HT-29 (cell line): Measurements from ENCODE around the gene GINS2. TPM values are rescaled to one million over a fixed set of nuclear protein-coding genes. Genes with fewer than 3 reads are reported as not detected.

ENCODE experiments used
- DNase-seq: peaks from one replicate; pipeline ENCODE4 v3.0.0-alpha.2; 2015; ENCODE audit warnings: low spot score
- total RNA-seq: library from RNA; depleted of rRNA; stranded (reverse); fragments of >200 nt; shearing (Covaris generic); gene quantifications from 2 replicates; pipeline ENCODE4 v1.2.3, GENCODE V29; 2014; rRNA removed

Gene GINS2
- 22.8 and 23.4 TPM in 2 replicates for total RNA-seq

DNA sequence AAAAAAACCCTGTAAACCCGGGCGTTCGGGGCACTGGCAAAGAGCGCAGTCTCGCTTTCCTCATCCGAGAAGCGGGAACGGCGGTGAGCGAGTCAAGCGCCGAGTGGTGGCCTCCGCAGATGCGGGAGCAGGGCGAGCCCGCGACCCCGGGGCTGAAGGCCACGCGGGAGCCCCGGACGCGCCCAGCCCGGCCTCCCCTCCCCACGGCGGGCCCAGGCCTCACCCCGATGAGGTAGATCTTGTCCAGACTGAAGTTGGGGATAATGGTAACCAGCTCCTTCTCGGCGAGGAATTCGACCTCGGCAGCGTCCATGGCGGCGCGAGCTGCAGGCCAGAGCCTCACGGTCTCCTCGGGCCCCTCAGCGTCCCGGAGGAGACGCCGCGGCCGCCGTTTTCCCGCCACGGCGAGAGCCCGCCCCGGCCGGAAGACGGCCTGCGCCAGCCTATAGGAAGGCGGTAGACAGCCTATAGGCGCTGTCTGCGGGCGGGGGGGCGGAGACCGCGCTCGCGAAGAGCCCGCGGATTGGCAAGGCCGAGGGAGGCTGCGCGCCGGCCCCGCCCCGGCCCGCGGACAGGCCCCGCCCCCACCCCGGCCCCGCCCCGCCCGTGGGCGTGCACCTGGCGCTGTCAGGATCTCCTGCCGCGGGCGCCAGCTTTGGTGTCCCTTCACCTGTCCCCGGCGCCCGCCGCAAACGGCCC, at the start of gene GINS2:
Gene GINS2, minus strand, starts transcription at position 369 of the 699 bp plus-strand sequence. Its CDS starts 56 bp downstream, at position 313.
- DNase-seq, result peak; percentile 84

DNA sequence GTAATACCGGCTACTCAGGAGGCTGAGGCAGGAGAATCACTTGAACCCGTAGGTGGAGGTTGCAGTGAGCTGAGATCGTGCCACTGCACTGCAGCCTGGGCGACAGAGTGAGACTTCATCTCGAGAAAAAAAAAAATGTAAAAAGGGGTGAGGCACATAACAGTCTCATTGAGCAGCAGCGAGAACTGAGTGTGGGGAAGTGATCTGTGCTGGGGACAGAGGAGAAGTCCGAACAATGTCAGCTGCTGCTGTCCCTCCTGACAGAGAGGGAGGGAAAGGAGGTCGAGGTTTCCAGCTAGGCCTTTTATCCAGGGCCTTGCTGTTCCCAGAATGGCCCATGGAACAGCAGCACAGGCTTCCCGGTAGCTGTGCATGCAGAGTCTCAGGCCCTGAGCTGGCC, 48.2 kb upstream of the GINS2 start:
- no peak for DNase-seq

DNA sequence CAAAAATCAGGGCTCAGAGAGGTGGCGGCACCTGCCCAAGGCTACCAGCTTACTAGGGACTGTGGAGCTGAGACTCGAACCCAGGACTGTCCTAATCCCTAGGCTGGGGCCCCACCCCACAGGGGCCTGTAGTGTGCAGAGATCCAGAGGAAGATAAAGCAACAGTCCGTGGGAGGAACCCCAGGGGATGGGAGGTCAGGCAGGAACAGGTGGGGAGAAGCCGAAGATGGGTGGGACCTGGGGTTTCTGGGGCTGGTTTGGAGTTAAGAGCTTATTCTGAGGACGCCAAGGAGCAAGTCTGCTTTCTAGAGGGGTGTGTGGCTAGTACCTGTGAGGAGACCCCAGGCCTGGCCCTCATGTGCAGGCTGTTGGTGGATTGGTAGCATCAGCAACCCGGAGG, 47.2 kb upstream of the GINS2 start:
- no peak for DNase-seq

DNA sequence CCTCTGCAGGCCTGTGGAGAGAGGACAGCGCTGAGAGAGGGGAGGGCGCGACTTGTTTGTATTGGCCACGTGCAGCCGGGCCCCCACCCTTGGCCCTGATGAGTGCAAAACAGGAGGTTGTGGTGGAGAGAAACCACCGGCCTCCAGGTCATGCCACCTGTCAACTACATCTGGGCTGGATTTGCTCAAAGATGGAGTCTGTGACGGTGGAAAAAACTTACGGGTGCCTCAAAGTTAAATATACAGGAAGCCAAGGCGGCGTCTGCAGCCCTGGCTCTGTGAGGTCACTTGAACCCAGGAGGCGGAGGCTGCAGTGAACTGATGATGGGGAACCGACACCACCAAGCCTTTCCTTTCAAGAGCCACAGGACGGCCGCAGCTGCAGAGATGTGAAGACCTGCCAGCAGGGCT, 46.5 kb upstream of the GINS2 start:
- DNase-seq, result no peak

DNA sequence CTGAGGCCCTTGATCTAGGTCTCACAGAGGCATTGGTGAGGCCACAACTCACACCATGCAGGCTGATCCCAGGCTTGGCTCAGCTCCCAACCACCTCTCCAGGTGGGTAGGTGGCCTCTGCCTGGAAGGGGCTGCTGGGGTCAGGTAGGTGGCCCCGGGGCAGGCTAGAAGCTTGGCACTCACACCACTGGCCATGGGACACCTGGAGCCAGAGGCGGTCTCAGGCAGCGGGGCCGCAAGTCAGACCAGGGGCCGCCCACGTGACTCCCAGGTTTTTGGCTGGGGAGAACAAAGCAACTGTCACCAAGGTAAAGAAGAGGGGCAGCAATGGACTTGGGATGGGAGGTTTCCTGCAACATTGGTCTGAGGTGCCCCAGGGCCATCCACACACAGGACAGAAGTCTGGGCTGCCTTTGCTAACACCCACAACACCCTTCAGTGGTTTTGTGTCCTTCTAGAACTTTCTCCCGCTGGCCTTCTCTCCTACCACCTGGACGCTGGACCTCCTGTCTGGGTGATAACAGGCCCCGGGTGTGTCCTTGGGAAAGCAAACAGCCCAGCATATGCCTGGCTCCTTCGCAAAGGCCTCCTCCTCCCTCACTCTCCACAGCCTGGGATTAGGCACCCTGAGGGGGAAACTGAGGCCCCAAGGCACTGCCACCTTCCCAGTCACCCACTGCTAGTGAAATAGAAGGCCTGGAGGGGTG, 45.7 kb upstream of the GINS2 start:
- no peak for DNase-seq

DNA sequence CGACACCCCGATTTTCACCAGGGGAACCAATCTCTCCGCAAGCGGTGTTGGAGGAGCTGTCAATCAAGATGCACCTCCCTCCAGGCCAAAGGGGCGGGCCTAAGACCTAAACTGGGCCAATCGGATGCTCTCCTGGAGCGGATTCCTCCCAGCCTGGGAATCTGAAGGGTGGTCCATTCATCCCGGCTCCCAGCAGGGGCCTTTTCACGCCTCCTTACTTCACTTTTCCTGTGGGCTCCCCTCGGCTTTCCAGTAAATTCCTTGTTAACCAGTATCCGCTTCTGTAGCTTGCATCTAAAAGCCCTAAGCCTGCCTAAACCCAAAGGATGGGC, 45.1 kb upstream of the GINS2 start:
- no peak for DNase-seq

DNA sequence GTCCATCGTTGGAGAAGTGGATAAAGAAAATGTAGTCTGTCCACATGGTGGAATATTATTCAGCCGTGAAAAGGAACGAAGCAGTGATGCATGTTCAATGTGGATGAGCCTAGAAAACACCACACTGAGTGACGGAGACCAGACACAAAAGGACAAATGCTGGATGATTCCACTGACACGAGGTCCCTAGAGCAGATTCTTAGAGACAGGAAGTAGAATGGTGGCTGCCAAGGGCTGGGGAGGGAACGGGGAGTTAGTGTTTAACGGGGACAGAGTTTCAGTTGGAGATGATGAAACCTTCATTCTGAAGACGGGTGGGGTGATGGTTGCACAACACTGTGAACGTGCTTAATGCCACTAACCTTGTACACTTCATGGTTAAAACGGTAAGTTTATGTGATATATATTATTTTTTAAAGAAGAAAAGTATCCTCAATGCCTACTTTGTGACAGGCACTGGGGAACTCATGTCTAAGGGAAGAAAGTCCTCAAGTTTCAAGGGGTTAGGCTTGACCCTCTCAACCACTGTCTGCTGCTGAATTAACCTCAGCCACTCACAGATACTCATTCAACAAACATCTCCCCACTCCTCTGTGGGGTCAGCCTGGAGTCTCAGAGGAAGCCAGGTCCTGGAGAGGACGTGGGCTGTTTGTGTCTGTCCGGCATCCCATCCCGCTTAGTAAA, 44.5 kb upstream of the GINS2 start:
- no peak for DNase-seq

DNA sequence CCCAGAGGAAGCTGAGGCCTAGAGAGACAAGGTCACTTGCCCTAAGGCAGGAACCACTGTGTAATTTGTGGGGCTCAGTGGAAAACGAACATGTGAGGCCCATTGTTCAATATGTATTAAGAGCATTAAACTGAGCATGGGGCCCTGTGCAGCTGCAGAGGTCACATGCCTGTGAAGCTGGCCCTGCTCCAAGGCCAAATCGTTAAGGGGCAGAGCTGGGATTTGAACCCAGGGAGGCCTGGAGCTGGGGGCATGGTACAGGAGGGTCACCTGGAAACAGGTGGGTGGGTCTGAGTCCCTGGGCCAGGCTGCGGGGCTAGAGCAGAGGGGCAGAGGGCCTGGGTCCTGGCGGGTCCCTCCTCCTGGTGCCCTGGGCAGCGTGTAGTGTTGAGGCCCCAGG, 42.4 kb upstream of the GINS2 start:
- DNase-seq, result no peak

DNA sequence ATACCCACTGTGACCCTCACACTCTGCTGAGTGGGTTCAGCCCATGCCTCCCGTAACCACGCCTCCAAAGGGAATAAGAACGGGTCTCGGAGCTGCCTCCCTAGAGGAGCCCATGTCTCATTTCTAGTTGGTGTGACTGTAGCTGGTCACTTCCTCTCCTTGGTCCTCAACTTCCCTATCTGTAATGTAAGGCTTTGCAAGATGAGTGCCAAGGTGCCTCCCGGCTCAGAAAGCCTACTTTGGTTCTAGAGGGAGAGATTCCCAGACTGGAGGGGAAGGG, 41.4 kb upstream of the GINS2 start:
- DNase-seq, result no peak

DNA sequence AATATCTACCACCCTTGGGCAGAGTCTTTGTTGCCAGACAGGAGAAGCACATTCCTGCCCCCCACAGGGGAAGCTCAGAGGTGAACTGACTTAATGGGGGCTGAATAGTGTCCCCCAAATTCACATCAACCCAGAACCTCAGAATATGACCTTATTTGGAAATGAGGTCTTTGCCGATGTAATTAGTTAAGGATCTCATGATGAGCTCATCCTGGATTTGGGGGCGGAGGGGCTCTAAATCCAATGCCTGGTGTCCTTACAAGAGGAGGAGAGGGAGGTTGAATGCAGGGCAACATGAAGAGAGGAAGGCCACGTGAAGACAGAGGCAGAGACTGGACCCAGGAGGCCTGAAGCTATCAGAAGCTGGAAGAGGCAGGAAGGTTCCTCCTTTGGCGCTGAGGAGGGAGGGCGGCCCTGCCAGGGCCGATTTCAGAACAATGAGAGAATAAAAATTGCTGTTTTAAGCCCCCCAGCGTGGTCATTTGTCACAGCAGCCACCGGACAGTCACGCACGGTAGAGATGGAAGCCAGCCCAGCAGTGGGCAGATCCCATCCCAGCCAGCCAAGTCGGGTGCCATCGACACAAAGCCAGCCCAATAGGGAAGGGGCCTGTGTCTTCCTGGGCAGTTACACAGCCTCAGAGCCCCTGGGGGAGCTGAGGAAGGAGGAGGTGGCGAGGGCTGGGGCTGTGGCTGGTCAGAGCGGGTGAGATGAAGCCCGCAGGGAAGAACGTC, 40.9 kb upstream of the GINS2 start:
- no peak for DNase-seq

DNA sequence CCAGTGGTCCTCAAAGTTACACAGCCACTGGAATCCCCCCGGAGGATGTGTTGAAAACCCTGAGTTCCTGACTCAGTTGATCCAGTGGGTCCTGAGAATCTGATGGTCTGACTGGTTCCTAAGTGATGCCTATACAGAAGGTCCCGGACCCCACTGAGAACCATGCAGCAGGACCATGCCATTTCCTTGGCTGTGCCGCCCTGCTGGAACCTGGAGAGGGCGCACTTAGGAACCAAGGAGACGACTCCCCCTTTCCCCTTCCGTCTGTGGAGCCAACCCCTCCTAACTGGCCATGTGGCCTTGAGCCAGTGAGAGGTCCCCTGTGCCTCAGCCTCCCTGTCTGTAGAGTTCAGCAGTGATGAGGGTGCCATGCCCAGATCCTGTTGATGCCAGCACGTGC, 40.1 kb upstream of the GINS2 start:
- no peak for DNase-seq

DNA sequence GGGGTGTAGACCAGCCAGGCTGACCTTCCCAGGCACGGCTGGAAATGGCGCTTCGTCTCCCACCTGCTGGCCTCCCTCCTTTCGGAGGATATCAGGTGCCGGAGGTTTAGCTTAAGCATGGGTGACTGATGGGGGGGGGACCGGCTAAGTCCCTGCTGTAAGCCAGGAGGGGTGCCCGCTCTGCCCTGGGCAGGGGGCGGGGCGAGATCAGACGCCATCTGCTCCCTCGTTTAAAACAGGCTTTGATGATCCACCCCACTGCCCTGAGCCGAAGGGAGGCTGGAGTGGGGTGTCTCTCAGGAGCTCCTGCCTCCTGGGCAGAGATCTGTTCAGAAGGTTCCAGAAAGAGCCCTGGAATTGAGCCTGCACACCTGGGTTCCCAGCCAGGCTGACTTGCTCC, 36.2 kb upstream of the GINS2 start:
- no peak for DNase-seq

DNA sequence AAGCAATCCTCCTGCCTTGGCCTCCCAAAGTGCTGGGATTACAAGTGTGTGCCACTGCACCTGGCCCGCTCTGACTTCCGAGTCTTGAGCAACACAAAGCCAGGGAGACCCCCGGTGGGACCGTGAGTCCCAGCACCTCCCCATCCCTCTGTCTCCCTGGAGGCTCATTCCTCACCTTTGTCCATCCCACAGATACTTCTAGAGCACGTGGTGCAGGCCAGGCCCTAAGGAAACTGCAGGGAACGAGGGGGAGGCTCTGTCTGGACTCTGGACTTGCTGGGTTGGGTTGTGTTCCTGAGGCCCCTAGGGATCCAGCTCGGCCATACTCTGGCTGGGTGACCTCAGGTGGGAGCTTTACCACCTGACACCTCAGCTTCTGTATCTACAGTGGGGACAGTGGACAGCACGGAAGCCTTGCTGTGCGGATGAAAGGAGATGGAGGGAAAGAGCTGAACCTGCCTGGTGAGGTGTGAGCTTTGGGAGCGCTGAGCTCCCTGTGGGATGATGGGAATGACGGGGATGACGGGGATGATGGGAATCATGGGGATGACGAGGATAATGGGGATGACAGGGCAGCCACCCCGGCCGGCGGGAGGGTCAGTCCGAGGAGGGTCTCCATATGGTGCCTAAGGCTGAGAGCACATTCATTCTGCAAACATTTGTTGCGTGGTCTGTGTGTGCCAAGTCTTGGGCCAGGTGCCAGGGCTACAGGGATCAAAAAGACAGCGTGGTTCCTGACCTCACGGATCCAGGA, 35.5 kb upstream of the GINS2 start:
- no peak for DNase-seq

DNA sequence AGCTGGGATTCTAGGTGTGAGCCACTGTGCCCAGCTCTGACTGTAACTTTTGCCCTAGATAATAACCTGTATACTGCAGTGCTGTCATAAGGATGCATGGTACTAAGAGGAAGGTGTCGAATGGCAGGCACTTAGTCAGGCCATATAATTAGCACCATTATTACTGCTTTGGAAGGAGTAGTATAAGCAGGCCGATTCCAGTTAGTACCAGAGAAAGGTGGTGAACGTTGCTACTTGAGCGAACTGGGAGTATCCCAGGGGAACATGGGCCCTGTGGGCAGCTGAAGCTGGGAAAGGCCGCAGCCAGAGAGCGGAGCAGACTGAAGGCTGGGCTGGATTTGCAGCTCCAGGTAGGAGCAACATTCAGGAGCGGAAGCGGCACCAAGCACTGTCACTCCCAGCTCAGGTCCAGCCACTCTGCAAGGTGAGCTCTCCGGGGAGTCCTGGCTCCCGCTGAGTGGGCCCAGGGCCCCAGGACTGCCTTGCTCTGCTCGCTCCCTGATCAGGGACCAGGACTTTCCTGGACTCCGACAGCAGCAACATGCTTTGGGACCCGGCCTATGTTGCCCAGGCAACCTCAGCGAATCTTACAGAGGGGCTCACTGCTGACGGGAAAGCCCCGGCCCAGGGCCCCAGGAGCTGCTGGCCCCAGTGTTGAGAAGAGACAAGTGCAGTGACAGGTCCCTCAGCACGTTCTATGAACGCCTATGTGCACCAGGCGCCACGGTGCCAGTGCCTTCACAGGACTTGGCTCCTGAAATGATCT, 33.6 kb upstream of the GINS2 start:
- no peak for DNase-seq

DNA sequence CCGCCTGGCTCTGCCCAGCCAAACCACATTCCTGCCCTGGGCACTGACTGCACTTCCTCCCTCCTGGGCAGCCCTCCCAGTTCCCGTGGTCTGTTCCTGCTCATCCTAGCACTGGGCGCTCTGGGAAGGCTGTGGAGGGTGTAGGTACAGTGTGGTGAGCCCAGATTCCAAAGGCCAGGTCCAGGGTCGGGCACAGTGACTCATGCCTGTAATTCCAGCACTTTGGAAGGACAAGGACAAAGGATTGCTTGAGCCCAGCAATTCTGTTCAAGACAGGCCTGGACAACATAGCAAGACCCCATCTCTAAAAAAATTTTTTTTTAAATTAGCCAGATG, 31.5 kb upstream of the GINS2 start:
- peak; percentile 96 for DNase-seq

DNA sequence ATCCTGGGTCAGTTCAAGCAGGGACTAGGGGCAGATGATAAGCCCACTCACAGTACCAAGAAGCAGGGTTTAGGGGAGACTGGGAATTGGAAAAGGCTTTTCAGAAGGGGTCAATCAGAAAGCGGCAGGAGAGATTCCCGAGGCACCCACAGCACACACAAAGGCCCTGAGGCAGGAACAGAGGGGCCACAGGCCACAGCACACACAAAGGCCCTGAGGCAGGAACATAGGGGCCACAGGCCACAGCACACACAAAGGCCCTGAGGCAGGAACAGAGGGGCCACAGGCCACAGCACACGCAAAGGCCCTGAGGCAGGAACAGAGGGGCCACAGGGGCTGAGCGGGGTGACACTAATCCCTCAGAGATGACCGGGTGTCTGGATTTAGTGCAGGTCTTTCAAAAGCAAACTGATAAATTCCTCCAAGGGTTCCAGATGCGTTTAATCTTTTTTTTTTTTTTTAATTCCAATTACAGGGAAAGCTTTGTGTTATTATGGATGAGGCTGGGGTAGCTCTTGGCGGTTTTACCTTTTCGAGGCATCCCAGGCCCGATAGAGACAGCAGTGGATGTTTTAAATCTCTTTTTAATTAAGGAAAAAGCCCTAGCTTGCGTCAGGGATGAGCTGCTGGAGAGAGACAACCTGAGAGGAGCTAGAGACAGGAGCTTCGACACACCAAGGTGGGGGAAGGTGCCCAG, 31.0 kb upstream of the GINS2 start:
- DNase-seq, result no peak

DNA sequence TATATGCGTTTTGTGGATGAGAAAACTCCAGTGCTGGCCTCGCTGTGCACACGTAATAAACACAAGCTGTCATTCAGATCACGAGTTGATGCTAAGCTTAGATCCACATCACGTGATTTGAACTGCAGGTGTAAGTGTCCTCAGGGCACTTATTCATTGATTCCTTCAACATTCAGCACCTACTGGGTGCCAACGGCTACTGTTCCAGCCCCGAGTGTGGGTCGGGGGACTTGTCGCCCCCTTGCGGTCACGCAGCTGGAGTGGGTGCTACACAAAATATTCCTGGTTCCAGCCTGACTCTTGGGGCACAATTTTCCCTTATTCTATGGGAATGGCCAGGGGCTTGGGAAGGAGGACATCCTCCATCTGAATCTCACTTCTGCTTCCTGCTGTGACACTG, 29.9 kb upstream of the GINS2 start:
- peak; percentile 32 for DNase-seq

DNA sequence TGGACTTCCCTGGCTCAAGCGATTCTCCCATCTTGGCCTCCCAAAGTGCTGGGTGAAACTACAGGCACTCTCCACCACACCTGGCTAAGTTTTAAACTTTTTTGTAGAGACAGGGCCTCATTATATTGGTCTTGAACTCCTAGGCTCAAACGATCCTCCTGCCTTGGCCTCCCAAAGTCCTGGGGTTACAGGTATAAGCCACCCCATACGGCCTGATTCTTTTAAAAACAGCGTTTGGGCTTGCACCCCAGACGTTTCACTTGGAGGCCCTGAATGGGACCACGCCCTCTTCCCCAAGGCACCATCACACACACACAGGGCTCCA, 29.4 kb upstream of the GINS2 start:
- no peak for DNase-seq

DNA sequence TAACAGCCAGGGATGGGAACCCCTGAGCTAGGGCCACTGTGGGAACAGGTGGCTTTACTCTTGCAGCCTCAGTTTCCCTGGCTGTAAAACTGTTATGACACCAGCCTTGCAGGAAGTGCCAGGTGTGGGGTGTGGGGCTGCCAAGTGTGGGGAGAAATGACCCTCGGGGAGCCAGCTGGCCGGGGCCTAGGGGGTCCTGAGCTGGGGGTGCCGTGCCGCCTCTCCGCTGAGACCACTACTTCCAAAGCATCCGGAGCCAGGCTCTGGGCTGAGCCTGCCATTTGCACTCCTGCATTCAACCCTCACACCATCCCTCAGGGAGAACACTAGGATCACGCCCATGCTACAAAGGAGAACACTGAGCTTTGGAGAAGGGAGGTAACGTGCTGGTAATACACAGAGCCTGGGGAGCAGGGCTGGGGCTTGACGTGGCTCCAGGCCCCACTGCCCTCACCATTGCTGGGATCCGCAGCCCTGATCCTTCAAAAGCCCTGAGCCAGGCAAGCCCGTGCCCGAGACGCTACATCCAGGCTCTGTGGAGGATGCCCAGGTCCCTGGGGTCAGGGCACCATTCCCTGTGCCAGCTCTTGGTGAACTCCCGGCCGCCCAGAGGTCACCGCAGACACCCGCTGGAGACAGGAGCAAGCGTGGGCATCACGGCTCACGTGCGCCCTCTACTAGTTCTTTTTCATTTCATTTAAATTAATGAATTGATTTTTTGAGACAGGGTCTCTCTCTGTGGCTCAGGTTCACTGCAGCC, 28.8 kb upstream of the GINS2 start:
- peak; percentile 81 for DNase-seq

DNA sequence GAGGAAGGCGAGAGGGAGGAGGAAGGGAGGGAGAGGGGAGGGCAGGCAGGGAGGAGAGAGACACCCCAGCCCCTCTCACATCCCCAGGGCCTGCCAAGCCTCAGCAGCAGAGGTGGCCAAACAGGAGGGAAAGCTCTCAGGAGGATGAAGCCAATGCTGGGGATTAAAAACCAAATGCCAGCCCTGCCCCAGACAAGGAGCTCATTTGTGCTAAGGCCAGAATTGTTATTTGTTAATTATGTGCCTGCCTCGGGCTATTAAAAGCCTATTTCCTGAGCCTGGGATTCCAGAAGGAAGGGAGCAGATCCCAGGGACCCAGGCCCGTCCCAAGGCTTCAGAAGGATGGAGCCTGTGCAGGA, 27.9 kb upstream of the GINS2 start:
- DNase-seq, result no peak
